Measurements from ENCODE around the gene ZNRF2. TPM values are rescaled to one million over a fixed set of nuclear protein-coding genes. Genes with fewer than 3 reads are reported as not detected.

The ZNRF2 gene
- total and polyA plus RNA-seq, 2 of the 4 experiments (the other 2 are of a cell fraction) = 0.31 to 0.54 TPM

DNA sequence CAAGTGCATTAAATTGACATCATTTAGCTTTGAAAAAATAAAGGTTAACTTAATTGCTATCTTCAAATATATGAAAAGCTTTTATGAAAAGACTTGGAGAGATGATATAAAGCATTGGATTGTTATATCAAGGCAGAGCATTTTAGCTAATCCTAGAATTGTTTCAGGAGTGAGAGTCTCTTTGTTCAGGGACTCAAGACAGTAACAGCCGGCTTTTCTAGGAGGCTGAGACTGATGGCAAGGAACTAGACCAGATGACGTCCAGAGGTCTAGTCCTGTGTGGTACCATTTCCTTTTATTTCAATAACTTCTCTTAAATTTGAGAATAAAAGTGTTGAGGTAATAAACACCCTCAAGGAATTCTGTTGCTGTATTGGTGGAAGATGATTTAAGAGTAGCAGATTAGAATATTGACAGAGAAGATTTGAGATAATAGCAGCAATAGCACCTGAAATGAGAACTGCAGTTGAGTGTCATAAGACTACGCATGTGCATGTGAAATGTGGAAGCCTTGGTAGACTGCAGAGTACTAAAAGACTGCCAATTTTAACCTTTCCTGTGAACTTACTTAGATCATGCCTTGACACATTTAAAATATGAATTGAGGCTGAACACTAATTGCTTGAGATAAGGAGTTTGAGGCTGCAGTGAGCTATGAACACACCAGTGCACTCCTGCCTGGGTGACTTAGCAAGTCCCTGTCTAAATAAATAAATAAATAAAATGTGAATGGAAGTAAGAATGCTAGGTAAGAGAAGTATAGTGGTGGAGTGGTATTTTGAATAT, 79.6 kb downstream of the ZNRF2 start:
- CTCF ChIA-PET = interaction anchor here (1.1 kb wide), 1 partner anchor 11 kb away, joined by 5 read pairs; no protein-coding TSS in a partner anchor

More for the DNA sequence above, 79.6 kb downstream of the ZNRF2 start:
- dilution Hi-C loops (cut with HindIII; ENCODE audit: low sequenced_read_pairs, unreplicated experiment) = no loop called here
- Histone ChIP-seq H4K5ac (ENCODE audit: low read depth, low read length) (no peak overlapping the region), H2BK15ac (ENCODE audit: low read depth, low read length) (no peak overlapping the region), H3K14ac (replicated peaks; ENCODE audit: low read depth, low read length) (no peak overlapping the region), H3K27me3 (ENCODE audit: control insufficient read depth, insufficient read depth, low read length) (no peaks in the 10 kb centered on the region), H3K4ac (ENCODE audit: low read depth, low read length) (no peak overlapping the region), H2AK5ac (ENCODE audit: low read depth, low read length) (no peak overlapping the region), H2BK120ac (ENCODE audit: low read depth, low read length) (no peak overlapping the region), H3K9me3 (ENCODE audit: control insufficient read depth, insufficient read depth, low read length) (no peaks in the 10 kb centered on the region), H3K36me3 (ENCODE audit: control insufficient read depth, insufficient read depth, low read length) (no peaks in the 10 kb centered on the region), H3K9ac (ENCODE audit: low read depth, low read length) (no peak overlapping the region), H3K4me1 (ENCODE audit: control insufficient read depth, insufficient read depth, low read length) (peaks cover 1% of the 10 kb centered on the region; the same call in 1 of the 2 replicates), H2AK9ac (replicated peaks; ENCODE audit: low read depth, low read length, poor library complexity) (no peak overlapping the region), H3K56ac (ENCODE audit: extremely low read depth, insufficient read depth, low read length) (no peak overlapping the region), H3K4me2 (ENCODE audit: low read depth, low read length) (no peak overlapping the region), H3K27ac (ENCODE audit: insufficient read depth, low read length) (no peak overlapping the region), H4K91ac (ENCODE audit: insufficient read depth, low read depth, low read length) (no peak overlapping the region), H3K4me3 (ENCODE audit: insufficient read depth, low read depth, low read length) (no peak overlapping the region), H3K23ac (ENCODE audit: low read depth, low read length) (no peak overlapping the region), H2BK5ac (ENCODE audit: low read depth, low read length, poor library complexity, severe bottlenecking) (no peak overlapping the region), H2BK20ac (ENCODE audit: low read depth, low read length) (no peak overlapping the region), H3K18ac (ENCODE audit: low read depth, low read length) (no peak overlapping the region), H2AFZ (replicated peaks; ENCODE audit: low read length, poor library complexity) (no peak overlapping the region), H3K79me1 (ENCODE audit: low read depth in 1 of 2, low read length in 2 of 2) (no peaks in the 10 kb centered on the region), H4K8ac (ENCODE audit: low read depth in 2 of 2, low read length in 2 of 2) (no peak overlapping the region), H4K20me1 (ENCODE audit: insufficient read depth, low read length) (no peaks in the 10 kb centered on the region), H3K9me1 (ENCODE audit: insufficient read depth, low read length) (no peaks in the 10 kb centered on the region)
- no peak for ATAC-seq (ENCODE audit: low read depth)
- TF ChIP-seq POLR2A (IDR thresholded peaks at IDR 0.05; ENCODE audit: low read depth, low read length) = no peak
- no peak for TF ChIP-seq RCOR1 (IDR thresholded peaks at IDR 0.05; ENCODE audit: insufficient replicate concordance, low read length)
- TF ChIP-seq FOS (IDR thresholded peaks at IDR 0.05; ENCODE audit: low read depth, low read length) = no peak
- no peak for TF ChIP-seq RFX5 (IDR thresholded peaks at IDR 0.05; ENCODE audit: low read depth, low read length)
- no peak for TF ChIP-seq MAFK (IDR thresholded peaks at IDR 0.05; ENCODE audit: low read depth, low read length)
- TF ChIP-seq SMC3 (IDR thresholded peaks at IDR 0.05; ENCODE audit: low read depth, low read length) = no peak
- no peak for TF ChIP-seq CEBPB (IDR thresholded peaks at IDR 0.05; ENCODE audit: low read depth, low read length)
- TF ChIP-seq, protein P1, sequence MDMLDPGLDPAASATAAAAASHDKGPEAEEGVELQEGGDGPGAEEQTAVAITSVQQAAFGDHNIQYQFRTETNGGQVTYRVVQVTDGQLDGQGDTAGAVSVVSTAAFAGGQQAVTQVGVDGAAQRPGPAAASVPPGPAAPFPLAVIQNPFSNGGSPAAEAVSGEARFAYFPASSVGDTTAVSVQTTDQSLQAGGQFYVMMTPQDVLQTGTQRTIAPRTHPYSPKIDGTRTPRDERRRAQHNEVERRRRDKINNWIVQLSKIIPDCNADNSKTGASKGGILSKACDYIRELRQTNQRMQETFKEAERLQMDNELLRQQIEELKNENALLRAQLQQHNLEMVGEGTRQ (IDR thresholded peaks at IDR 0.05; ENCODE audit: low read depth, low read length) = no peak
- no peak for TF ChIP-seq BHLHE40 (IDR thresholded peaks at IDR 0.05; ENCODE audit: low read depth, low read length)
- TF ChIP-seq MXI1 (IDR thresholded peaks at IDR 0.05; ENCODE audit: borderline replicate concordance, low read depth, low read length) = no peak
- no peak for TF ChIP-seq NFE2L2 (IDR thresholded peaks at IDR 0.05; ENCODE audit: low read depth, low read length)
- TF ChIP-seq, protein P2, sequence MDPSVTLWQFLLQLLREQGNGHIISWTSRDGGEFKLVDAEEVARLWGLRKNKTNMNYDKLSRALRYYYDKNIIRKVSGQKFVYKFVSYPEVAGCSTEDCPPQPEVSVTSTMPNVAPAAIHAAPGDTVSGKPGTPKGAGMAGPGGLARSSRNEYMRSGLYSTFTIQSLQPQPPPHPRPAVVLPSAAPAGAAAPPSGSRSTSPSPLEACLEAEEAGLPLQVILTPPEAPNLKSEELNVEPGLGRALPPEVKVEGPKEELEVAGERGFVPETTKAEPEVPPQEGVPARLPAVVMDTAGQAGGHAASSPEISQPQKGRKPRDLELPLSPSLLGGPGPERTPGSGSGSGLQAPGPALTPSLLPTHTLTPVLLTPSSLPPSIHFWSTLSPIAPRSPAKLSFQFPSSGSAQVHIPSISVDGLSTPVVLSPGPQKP (IDR thresholded peaks at IDR 0.05; ENCODE audit: borderline replicate concordance, low read depth, low read length) = no peak
- BruUV-seq (replicated peaks) = no TSS peak
- intact Hi-C loops (cut with micrococcal nuclease) = no loop called here
- no CpG with 5 or more reads among the region's 3 CpGs for WGBS, 2 experiments (ENCODE audit: extremely low coverage in 2 of 2, insufficient read length in 1 of 2)
- no peak for DNase-seq
- POLR2A ChIA-PET (ENCODE audit: unreplicated experiment) = no interaction called here
- in situ Hi-C loops (cut with MboI; ENCODE audit: low sequenced_read_pairs) = no loop called here

All from IMR-90 (cell line).